ENCODE data around the gene MOB1A.

Gene MOB1A

GRCh38 chr2:74162951-74163350 is 15.7 kb downstream of the MOB1A start:
- H3K4me2 ChIP-seq (ENCODE audit: low read length) = no peak overlapping the region
- no peak overlapping the region for H2AFZ ChIP-seq
- H3K27me3 ChIP-seq (ENCODE audit: control insufficient read depth, insufficient read depth, low read length) = no peaks in the 10 kb centered on the region
- H3K9me3 ChIP-seq (ENCODE audit: control insufficient read depth, low read length) = no peaks in the 10 kb centered on the region
- H3K9ac ChIP-seq = no peak overlapping the region
- peaks cover 14% of the 10 kb centered on the region for H3K79me2 ChIP-seq
- no peaks in the 10 kb centered on the region for H3K36me3 ChIP-seq (ENCODE audit: control insufficient read depth, insufficient read depth, low read length)
- TF ChIP-seq, protein P1, sequence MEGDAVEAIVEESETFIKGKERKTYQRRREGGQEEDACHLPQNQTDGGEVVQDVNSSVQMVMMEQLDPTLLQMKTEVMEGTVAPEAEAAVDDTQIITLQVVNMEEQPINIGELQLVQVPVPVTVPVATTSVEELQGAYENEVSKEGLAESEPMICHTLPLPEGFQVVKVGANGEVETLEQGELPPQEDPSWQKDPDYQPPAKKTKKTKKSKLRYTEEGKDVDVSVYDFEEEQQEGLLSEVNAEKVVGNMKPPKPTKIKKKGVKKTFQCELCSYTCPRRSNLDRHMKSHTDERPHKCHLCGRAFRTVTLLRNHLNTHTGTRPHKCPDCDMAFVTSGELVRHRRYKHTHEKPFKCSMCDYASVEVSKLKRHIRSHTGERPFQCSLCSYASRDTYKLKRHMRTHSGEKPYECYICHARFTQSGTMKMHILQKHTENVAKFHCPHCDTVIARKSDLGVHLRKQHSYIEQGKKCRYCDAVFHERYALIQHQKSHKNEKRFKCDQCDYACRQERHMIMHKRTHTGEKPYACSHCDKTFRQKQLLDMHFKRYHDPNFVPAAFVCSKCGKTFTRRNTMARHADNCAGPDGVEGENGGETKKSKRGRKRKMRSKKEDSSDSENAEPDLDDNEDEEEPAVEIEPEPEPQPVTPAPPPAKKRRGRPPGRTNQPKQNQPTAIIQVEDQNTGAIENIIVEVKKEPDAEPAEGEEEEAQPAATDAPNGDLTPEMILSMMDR (IDR thresholded peaks at IDR 0.05) = no peak
- H3K4me1 ChIP-seq = no peaks in the 10 kb centered on the region
- no peak overlapping the region for H3K4me3 ChIP-seq (ENCODE audit: low read depth, low read length)
- no peak overlapping the region for H3K27ac ChIP-seq

DNA sequence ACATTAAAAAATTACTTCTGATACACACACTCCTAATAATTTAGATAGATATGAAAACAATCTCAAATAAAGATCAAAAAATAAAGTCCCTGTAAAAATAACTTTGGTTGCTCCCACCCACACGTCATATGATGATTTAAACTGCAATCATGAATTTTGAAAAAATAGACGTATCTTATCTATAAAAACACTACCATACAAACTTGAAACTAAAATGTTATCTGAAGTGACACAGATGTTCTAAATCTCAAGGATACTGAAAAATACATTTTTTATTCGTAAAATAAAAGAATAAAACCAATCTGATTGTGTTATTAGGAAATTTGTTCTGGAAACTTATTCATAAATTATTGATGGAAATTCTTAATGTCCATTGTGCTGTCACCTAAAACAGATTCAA is 22.8 kb downstream of the MOB1A start:
- no peak overlapping the region for H3K9ac ChIP-seq
- H3K4me2 ChIP-seq (ENCODE audit: low read length) = no peak overlapping the region
- no peaks in the 10 kb centered on the region for H3K27me3 ChIP-seq (ENCODE audit: control insufficient read depth, insufficient read depth, low read length)
- H3K4me3 ChIP-seq (ENCODE audit: low read depth, low read length) = no peak overlapping the region
- H3K36me3 ChIP-seq (ENCODE audit: control insufficient read depth, insufficient read depth, low read length) = no peaks in the 10 kb centered on the region
- H3K79me2 ChIP-seq = peaks cover 14% of the 10 kb centered on the region
- H2AFZ ChIP-seq = no peak overlapping the region
- no peaks in the 10 kb centered on the region for H3K4me1 ChIP-seq
- H3K9me3 ChIP-seq (ENCODE audit: control insufficient read depth, low read length) = no peaks in the 10 kb centered on the region
- TF ChIP-seq, protein P1 (IDR thresholded peaks at IDR 0.05) = no peak
- H3K27ac ChIP-seq = no peak overlapping the region

GRCh38 chr2:74152954-74153353 is 25.7 kb downstream of the MOB1A start:
- Histone ChIP-seq H3K4me1 (peaks cover 3% of the 10 kb centered on the region), H3K4me3 (ENCODE audit: low read depth, low read length) (no peak overlapping the region), H3K27me3 (ENCODE audit: control insufficient read depth, insufficient read depth, low read length) (no peaks in the 10 kb centered on the region), H2AFZ (no peak overlapping the region), H3K27ac (no peak overlapping the region), H3K4me2 (ENCODE audit: low read length) (no peak overlapping the region), H3K36me3 (ENCODE audit: control insufficient read depth, insufficient read depth, low read length) (no peaks in the 10 kb centered on the region), H3K9ac (no peak overlapping the region), H3K9me3 (ENCODE audit: control insufficient read depth, low read length) (no peaks in the 10 kb centered on the region), H3K79me2 (no peaks in the 10 kb centered on the region)
- TF ChIP-seq, protein P1 (IDR thresholded peaks at IDR 0.05) = no peak

DNA sequence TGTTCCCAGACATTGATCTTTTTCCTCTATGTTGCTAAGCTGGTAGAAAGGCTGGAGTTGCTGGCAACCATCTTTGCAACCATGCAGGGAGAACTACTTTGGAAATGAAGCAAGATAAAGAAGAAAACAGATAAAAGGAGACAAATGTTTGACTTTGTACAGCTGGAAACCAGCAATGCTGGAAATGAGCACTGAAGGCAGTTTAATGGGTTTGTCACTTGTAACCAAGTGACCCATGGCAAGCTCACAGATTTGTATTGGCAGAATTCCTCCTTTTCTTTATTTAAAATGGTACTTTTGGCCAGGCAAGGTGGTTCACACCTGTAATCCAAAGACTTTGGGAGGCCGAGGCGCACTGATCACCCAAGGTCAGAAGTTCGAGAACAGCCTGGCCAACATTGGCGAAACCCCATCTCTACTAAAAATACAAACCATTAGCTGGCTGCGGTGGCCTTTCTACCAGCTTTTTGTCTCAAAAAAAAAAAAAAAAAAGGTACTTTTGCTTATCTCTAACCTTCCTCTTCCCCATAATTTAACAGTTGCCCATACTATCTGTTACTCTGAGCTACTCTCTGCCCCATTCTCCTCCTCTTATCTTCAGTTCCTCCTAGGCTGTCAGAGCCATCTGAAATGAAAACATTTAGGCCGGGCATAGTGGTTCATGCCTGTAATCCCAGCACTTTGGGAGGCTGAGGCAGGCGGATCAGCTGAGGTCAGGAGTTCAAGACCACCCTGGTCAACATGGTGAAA is 28.9 kb downstream of the MOB1A start:
- H3K4me2 ChIP-seq (ENCODE audit: low read length) = no peak overlapping the region
- H3K9ac ChIP-seq = no peak overlapping the region
- H3K27me3 ChIP-seq (ENCODE audit: control insufficient read depth, insufficient read depth, low read length) = no peaks in the 10 kb centered on the region
- no peaks in the 10 kb centered on the region for H3K36me3 ChIP-seq (ENCODE audit: control insufficient read depth, insufficient read depth, low read length)
- TF ChIP-seq, protein P1 (IDR thresholded peaks at IDR 0.05) = no peak
- no peak overlapping the region for H3K4me3 ChIP-seq (ENCODE audit: low read depth, low read length)
- no peak overlapping the region for H2AFZ ChIP-seq
- no peaks in the 10 kb centered on the region for H3K9me3 ChIP-seq (ENCODE audit: control insufficient read depth, low read length)
- peaks cover 2% of the 10 kb centered on the region for H3K79me2 ChIP-seq
- H3K4me1 ChIP-seq = peaks cover 3% of the 10 kb centered on the region
- H3K27ac ChIP-seq = no peak overlapping the region

- TF ChIP-seq, protein P1 (IDR thresholded peaks at IDR 0.05) = no peak
- H3K9ac ChIP-seq = no peak overlapping the region
- no peak overlapping the region for H3K4me2 ChIP-seq (ENCODE audit: low read length)
- H3K36me3 ChIP-seq (ENCODE audit: control insufficient read depth, insufficient read depth, low read length) = no peaks in the 10 kb centered on the region
- H3K4me3 ChIP-seq (ENCODE audit: low read depth, low read length) = no peak overlapping the region
- H3K27me3 ChIP-seq (ENCODE audit: control insufficient read depth, insufficient read depth, low read length) = no peaks in the 10 kb centered on the region
- H3K27ac ChIP-seq = no peak overlapping the region
- peaks cover 2% of the 10 kb centered on the region for H3K79me2 ChIP-seq
- H2AFZ ChIP-seq = no peak overlapping the region
- peaks cover 3% of the 10 kb centered on the region for H3K4me1 ChIP-seq
- no peaks in the 10 kb centered on the region for H3K9me3 ChIP-seq (ENCODE audit: control insufficient read depth, low read length)
These were observed 29.5 kb downstream of the MOB1A start for GRCh38 chr2:74149247-74149525.

Measured in parathyroid adenoma (tissue), 2 donors.